Thymus (tissue), 11 donors: ENCODE measurements around the gene RAB15. TPM values are rescaled to one million over a fixed set of nuclear protein-coding genes. Genes with fewer than 3 reads are reported as not detected.

ENCODE experiments used
- DNase-seq, 9 donors: peaks; one replicate each; pipeline ENCODE4 v3.0.0-alpha.2; 2013; ENCODE audit warnings: low spot score in 9 of 9, low read depth in 6 of 9, missing footprints in 1 of 9
- H3K27ac ChIP-seq, 2 donors: one replicate each; pipeline ENCODE4 v1.5.1; 2013; ENCODE audit warnings: control low read depth in 1 of 2, low read depth in 1 of 2, low read length in 1 of 2, mild to moderate bottlenecking in 1 of 2, moderate library complexity in 1 of 2
- H3K27me3 ChIP-seq, 2 donors: one replicate each; pipeline ENCODE4 v1.5.1; 2013; ENCODE audit warnings: low read length in 1 of 2; ENCODE audit not compliant: control insufficient read depth in 2 of 2, insufficient read depth in 1 of 2
- H3K36me3 ChIP-seq, 2 donors: one replicate each; pipeline ENCODE4 v1.5.1; 2013; ENCODE audit warnings: low read length in 1 of 2, mild to moderate bottlenecking in 1 of 2, moderate library complexity in 1 of 2; ENCODE audit not compliant: control insufficient read depth in 2 of 2, insufficient read depth in 2 of 2
- H3K4me1 ChIP-seq, 2 donors: one replicate each; pipeline ENCODE4 v1.5.1; 2013; ENCODE audit warnings: low read length in 2 of 2; ENCODE audit not compliant: control insufficient read depth in 2 of 2, insufficient read depth in 2 of 2
- H3K4me3 ChIP-seq, 2 donors: one replicate each; pipeline ENCODE4 v1.5.1; 2013; ENCODE audit warnings: low read length in 2 of 2, control low read depth in 1 of 2, mild to moderate bottlenecking in 1 of 2
- H3K9me3 ChIP-seq, 2 donors: one replicate each; pipeline ENCODE4 v1.5.1; 2013; ENCODE audit warnings: low read length in 1 of 2, mild to moderate bottlenecking in 1 of 2; ENCODE audit not compliant: control insufficient read depth in 2 of 2, insufficient read depth in 1 of 2
- WGBS: extraction: QIAGEN DNeasy Blood & Tissue Kit; methylation state at CpG from one replicate; pipeline ENCODE4 v1.1.7; 2013; 5-methylcytosine and 5-hydroxymethylcytosine counted together
- polyA plus RNA-seq: library from polyadenylated mRNA; stranded (reverse); fragments of 200-250 nt; gene quantifications from one replicate; pipeline ENCODE4 v1.2.3, GENCODE V29; 2013
- total RNA-seq: library from RNA; stranded (reverse); fragments of 120-200 nt; gene quantifications from one replicate; pipeline ENCODE4 v1.2.4, GENCODE V29; 2013
- donor health status: healthy.

RAB15 gene
- total and polyA plus RNA-seq, 2 donors, result 6.8 to 8.8 TPM

DNA sequence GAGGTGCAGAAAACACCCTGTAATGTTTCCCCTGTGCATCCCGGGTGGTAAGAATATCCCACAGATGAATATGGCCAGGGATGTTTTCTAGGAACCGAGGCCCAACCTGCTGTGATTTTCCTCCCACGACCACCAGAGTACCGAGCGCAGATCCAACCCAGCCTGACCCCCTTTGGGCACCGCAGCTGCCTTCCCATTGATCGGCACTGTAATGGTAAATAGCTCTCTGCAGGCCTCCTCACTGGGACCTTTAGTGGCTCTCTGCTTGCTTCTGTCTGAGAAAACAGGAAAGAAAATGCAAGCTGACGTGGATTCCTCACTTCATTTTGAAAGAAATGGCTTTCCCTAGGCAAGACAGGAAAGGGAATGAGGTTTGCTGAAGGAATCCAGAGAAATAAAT, 2.4 kb upstream of the RAB15 start:
- no peak overlapping the region for H3K27ac ChIP-seq
- no peak for DNase-seq
- no peaks in the 10 kb centered on the region for H3K36me3 ChIP-seq
- H3K4me3 ChIP-seq, result no peak overlapping the region
- H3K4me1 ChIP-seq, result peaks cover 2 to 21% of the 10 kb centered on the region in 2 donors
- H3K9me3 ChIP-seq, result no peaks in the 10 kb centered on the region
- H3K27me3 ChIP-seq, result peaks cover 0 to 36% of the 10 kb centered on the region in 2 donors
- 95% methylated on average over 8 of the region's 8 CpGs for WGBS

DNA sequence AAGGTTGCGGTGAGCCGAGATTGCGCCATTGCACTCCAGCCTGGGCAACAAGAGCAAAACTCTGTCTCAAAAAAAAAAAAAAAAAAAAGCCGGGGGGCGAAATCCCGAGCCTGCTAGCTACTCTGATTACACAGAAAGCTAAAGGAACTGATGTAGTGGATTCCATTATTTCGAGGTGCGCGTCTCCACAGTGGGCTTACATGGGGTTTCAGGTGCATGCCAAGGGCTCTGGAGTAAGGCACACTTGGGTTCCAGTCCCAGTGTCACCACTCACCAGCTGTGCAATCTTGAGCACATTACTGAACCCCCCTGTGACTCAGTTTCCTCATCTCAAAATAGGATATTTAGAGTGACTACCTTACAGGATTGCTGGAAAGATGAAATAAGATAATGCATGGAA, 1.7 kb upstream of the RAB15 start:
- no peak overlapping the region for H3K4me3 ChIP-seq
- H3K27ac ChIP-seq, result no peak overlapping the region
- peaks cover 2 to 23% of the 10 kb centered on the region in 2 donors for H3K4me1 ChIP-seq
- WGBS, result 99% methylated on average over 9 of the region's 9 CpGs
- peaks cover 0 to 34% of the 10 kb centered on the region in 2 donors for H3K27me3 ChIP-seq
- DNase-seq, result no peak
- H3K9me3 ChIP-seq, result no peaks in the 10 kb centered on the region
- no peaks in the 10 kb centered on the region for H3K36me3 ChIP-seq

- Histone ChIP-seq H3K36me3 (no peaks in the 10 kb centered on the region), H3K27me3 (peaks cover 0 to 33% of the 10 kb centered on the region in 2 donors), H3K4me1 (peaks cover 2 to 26% of the 10 kb centered on the region in 2 donors), H3K9me3 (no peaks in the 10 kb centered on the region), H3K4me3 (no peak overlapping the region), H3K27ac (no peak overlapping the region)
- no peak for DNase-seq
- WGBS, result 93% methylated on average over 8 of the region's 8 CpGs
Observed at GRCh38 chr14:64973026-64973442, 898 bp upstream of the RAB15 start.

- Histone ChIP-seq H3K36me3 (no peaks in the 10 kb centered on the region), H3K27ac (no peak overlapping the region), H3K27me3 (peaks cover 0 to 20% of the 10 kb centered on the region in 2 donors), H3K4me3 (peak overlapping the region; percentile 46 to 78), H3K4me1 (peaks cover 2 to 26% of the 10 kb centered on the region in 2 donors), H3K9me3 (no peaks in the 10 kb centered on the region)
- 8% methylated on average over 31 of the region's 31 CpGs for WGBS
- DNase-seq, result no peak
Observed at GRCh38 chr14:64971491-64971942, 619 bp downstream of the RAB15 start.

- H3K4me3 ChIP-seq, result peak overlapping the region; percentile 46 to 78
- WGBS, result 74% methylated on average over 8 of the region's 8 CpGs
- no peak for DNase-seq
- H3K27ac ChIP-seq, result no peak overlapping the region
- peaks cover 0 to 20% of the 10 kb centered on the region in 2 donors for H3K27me3 ChIP-seq
- no peaks in the 10 kb centered on the region for H3K36me3 ChIP-seq
- peaks cover 2 to 26% of the 10 kb centered on the region in 2 donors for H3K4me1 ChIP-seq
- H3K9me3 ChIP-seq, result no peaks in the 10 kb centered on the region
Observed at GRCh38 chr14:64970776-64971477, 1.2 kb downstream of the RAB15 start.

- DNase-seq, result no peak
- H3K36me3 ChIP-seq, result no peaks in the 10 kb centered on the region
- peaks cover 0 to 20% of the 10 kb centered on the region in 2 donors for H3K27me3 ChIP-seq
- no peaks in the 10 kb centered on the region for H3K9me3 ChIP-seq
- H3K4me3 ChIP-seq, result no peak overlapping the region
- no peak overlapping the region for H3K27ac ChIP-seq
- 31% methylated on average over 3 of the region's 3 CpGs for WGBS
- H3K4me1 ChIP-seq, result peaks cover 2 to 26% of the 10 kb centered on the region in 2 donors
Observed at GRCh38 chr14:64970041-64970440, 2.1 kb downstream of the RAB15 start.

DNA sequence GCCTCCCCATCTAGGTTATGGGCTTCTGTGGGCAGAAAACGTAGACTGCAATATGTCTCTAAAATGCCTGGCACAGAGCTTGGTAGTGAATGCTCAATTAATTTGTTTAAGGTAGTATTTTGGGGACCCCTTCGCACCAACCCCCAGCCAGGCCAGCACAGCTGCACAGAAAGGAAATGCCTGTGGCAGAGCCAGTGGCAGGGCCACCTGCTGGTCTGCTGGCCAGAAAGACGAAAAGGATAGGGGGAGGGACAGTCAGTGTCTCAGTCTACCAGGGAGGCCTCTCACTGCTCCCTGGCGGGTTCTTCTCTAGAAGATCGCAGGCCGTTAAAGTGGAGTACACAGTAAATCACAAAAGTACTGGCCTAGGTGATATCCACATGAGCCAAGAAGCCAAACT, 3.5 kb downstream of the RAB15 start:
- DNase-seq, result no peak
- H3K27me3 ChIP-seq, result peaks cover 0 to 20% of the 10 kb centered on the region in 2 donors
- H3K27ac ChIP-seq, result no peak overlapping the region
- H3K4me1 ChIP-seq, result peaks cover 2 to 26% of the 10 kb centered on the region in 2 donors
- no peaks in the 10 kb centered on the region for H3K9me3 ChIP-seq
- 61% methylated on average over 6 of the region's 6 CpGs for WGBS
- no peak overlapping the region for H3K4me3 ChIP-seq
- H3K36me3 ChIP-seq, result no peaks in the 10 kb centered on the region

DNA sequence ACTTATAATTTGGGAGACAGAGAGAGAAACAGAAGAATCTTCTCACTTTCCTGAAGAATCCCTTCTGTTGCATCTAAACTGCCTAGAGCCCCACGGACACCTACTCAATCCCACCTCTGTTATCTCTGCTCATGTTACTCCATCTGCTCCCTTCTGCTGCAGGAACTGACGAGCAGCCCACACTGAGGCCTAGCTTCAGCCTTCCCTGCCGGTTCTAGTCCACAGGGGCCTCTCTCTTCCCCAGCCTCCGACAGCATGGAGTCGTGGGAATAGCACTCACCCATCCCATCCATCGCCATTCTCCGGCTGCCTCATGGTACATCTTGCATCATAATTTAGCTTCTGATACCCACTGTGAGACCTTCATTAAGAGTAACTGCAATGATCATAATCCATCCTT, 4.0 kb downstream of the RAB15 start:
- whole genome bisulfite sequencing, result 98% methylated on average over 7 of the region's 7 CpGs
- peaks cover 2 to 26% of the 10 kb centered on the region in 2 donors for H3K4me1 ChIP-seq
- no peak overlapping the region for H3K27ac ChIP-seq
- H3K4me3 ChIP-seq, result no peak overlapping the region
- no peak for DNase-seq
- peaks cover 0 to 20% of the 10 kb centered on the region in 2 donors for H3K27me3 ChIP-seq
- H3K9me3 ChIP-seq, result no peaks in the 10 kb centered on the region
- no peaks in the 10 kb centered on the region for H3K36me3 ChIP-seq

GRCh38 chr14:64966976-64967375, 5.2 kb downstream of the RAB15 start:
- no peak for DNase-seq
- peaks cover 0 to 11% of the 10 kb centered on the region in 2 donors for H3K27me3 ChIP-seq
- H3K36me3 ChIP-seq, result no peaks in the 10 kb centered on the region
- H3K4me1 ChIP-seq, result peaks cover 2 to 22% of the 10 kb centered on the region in 2 donors
- H3K9me3 ChIP-seq, result no peaks in the 10 kb centered on the region
- H3K4me3 ChIP-seq, result no peak overlapping the region
- no peak overlapping the region for H3K27ac ChIP-seq
- 100% methylated on average over 2 of the region's 2 CpGs for WGBS
